Keratinocyte (primary cell): ENCODE data around the gene SLC19A1. TPM values are rescaled to one million over a fixed set of nuclear protein-coding genes. Genes with fewer than 3 reads are reported as not detected.

Experiments used
- DNase-seq: peaks from one replicate; pipeline ENCODE4 v3.0.0-alpha.2; 2011; ENCODE audit warnings: low read depth, missing footprints, low spot score
- FAIRE-seq: peaks from 2 replicates; lab custom pipeline; 2011; peaks lifted over from hg19 to GRCh38; lab: Jason Lieb, UNC
- H2AFZ ChIP-seq: 2 replicates; pipeline ENCODE4 v1.6.0; 2012; ENCODE audit warnings: low read length, control low read depth, inconsistent platforms; ENCODE audit not compliant: control insufficient read depth
- H3K27ac ChIP-seq: 2 replicates; pipeline ENCODE4 v1.5.1; 2011; ENCODE audit warnings: low read length; ENCODE audit not compliant: control insufficient read depth, insufficient read depth
- H3K27me3 ChIP-seq: 3 replicates; pipeline ENCODE4 v1.6.0; 2011; ENCODE audit warnings: low read length; ENCODE audit not compliant: control insufficient read depth, insufficient read depth; ENCODE audit errors: extremely low read depth
- H3K36me3 ChIP-seq, 2 experiments: 2 replicates in 1 of 2; 3 replicates in 1 of 2; pipeline ENCODE4 v1.5.1; 2011; ENCODE audit warnings: low read length in 2 of 2, mild to moderate bottlenecking in 1 of 2; ENCODE audit not compliant: control insufficient read depth in 2 of 2, insufficient read depth in 2 of 2; ENCODE audit errors: extremely low read depth in 1 of 2
- H3K4me1 ChIP-seq: 3 replicates; pipeline ENCODE4 v1.5.1; 2011; ENCODE audit warnings: low read length; ENCODE audit not compliant: control insufficient read depth, insufficient read depth; ENCODE audit errors: extremely low read depth
- H3K4me2 ChIP-seq: 3 replicates; pipeline ENCODE4 v1.6.0; 2011; ENCODE audit warnings: low read depth, low read length; ENCODE audit not compliant: control insufficient read depth, insufficient read depth; ENCODE audit errors: extremely low read depth
- H3K4me3 ChIP-seq, 3 experiments: fragments of 200-600 bp in 1 of 3; sonication (generic) in 1 of 3; 2 replicates in 2 of 3; 3 replicates in 1 of 3; pipeline ENCODE4 v1.5.1; 2011 to 2016; ENCODE audit warnings: low read length in 3 of 3, mild to moderate bottlenecking in 3 of 3, control low read depth in 2 of 3, inconsistent platforms in 1 of 3, low read depth in 1 of 3, mixed read lengths in 1 of 3, mixed run types in 1 of 3, moderate library complexity in 1 of 3; ENCODE audit not compliant: control insufficient read depth in 2 of 3, insufficient read depth in 2 of 3; ENCODE audit errors: extremely low read depth in 1 of 3
- H3K79me2 ChIP-seq: 2 replicates; pipeline ENCODE4 v1.6.0; 2012; ENCODE audit warnings: low read length; ENCODE audit not compliant: control insufficient read depth, insufficient read depth
- H3K9ac ChIP-seq: 3 replicates; pipeline ENCODE4 v1.6.0; 2011; ENCODE audit warnings: low read length; ENCODE audit not compliant: control insufficient read depth, insufficient read depth; ENCODE audit errors: extremely low read depth
- H3K9me1 ChIP-seq: 3 replicates; pipeline ENCODE4 v1.6.0; 2011; ENCODE audit warnings: low read length; ENCODE audit not compliant: control insufficient read depth, insufficient read depth; ENCODE audit errors: extremely low read depth
- H3K9me3 ChIP-seq: 2 replicates; pipeline ENCODE4 v1.5.1; 2012; ENCODE audit warnings: low read depth, low read length; ENCODE audit not compliant: control insufficient read depth
- H4K20me1 ChIP-seq: 3 replicates; pipeline ENCODE4 v1.6.0; 2011; ENCODE audit warnings: low read length; ENCODE audit not compliant: control insufficient read depth, insufficient read depth; ENCODE audit errors: extremely low read depth
- CTCF ChIP-seq, 3 experiments: IDR thresholded peaks in 1 of 3; conservative IDR thresholded peaks in 1 of 3; optimal IDR thresholded peaks in 1 of 3; 2 replicates in 2 of 3; 3 replicates in 1 of 3; pipeline versions ENCODE3 to v1.5.1; 2011; ENCODE audit warnings: low read length in 3 of 3, mild to moderate bottlenecking in 3 of 3, moderate library complexity in 2 of 3, control low read depth in 1 of 3, inconsistent platforms in 1 of 3; ENCODE audit not compliant: insufficient read depth in 2 of 3; ENCODE audit errors: extremely low read depth in 1 of 3
- EZH2 ChIP-seq: IDR thresholded peaks from one replicate; pipeline ENCODE4 v1.6.1; 2012; ENCODE audit warnings: inconsistent platforms, mild to moderate bottlenecking, low read length, moderate library complexity
- dilution Hi-C: fragments of 300-500 bp; cut with MboI; formaldehyde crosslinking; loops from one replicate; pipeline ENCODE4 v1.7.0; 2020; ENCODE audit warnings: low sequenced_read_pairs; ENCODE audit not compliant: extremely low pct_ligation_motif_present
- polyA plus RNA-seq, 5 experiments: library from polyadenylated mRNA; depleted of rRNA in 3 of 5; stranded (reverse) in 3 of 5; stranded (forward) in 1 of 5; unstranded in 1 of 5; fragments of >200 nt; gene quantifications; 1 replicate in 1 of 5; 2 replicates in 3 of 5; 3 replicates in 1 of 5; pipeline versions ENCODE4 v1.2.1 to v1.2.3, GENCODE V29; 2011 to 2012; ENCODE audit warnings: missing spikeins in 2 of 5, low read depth in 1 of 5, low replicate concordance in 1 of 5

The SLC19A1 gene
- polyA plus RNA-seq, 1 donor (not counting 4 experiments of a cell fraction or from before 2014, with no cell fraction given), result 3.8 TPM

GRCh38 chr21:45575993-45576837 lies 34.0 kb upstream of the SLC19A1 start:
- H2AFZ ChIP-seq, result no peak overlapping the region
- no peak overlapping the region for H3K27ac ChIP-seq
- H3K79me2 ChIP-seq, result no peaks in the 10 kb centered on the region
- peaks cover 18% of the 10 kb centered on the region for H3K27me3 ChIP-seq
- no peaks in the 10 kb centered on the region for H3K9me3 ChIP-seq
- no peak overlapping the region for H3K9ac ChIP-seq
- H4K20me1 ChIP-seq, result no peaks in the 10 kb centered on the region
- no peak for DNase-seq
- H3K4me1 ChIP-seq, result peaks cover 3% of the 10 kb centered on the region
- no peak for TF ChIP-seq EZH2
- TF ChIP-seq CTCF (optimal IDR thresholded peaks at IDR 0.05 in 1 of 3, IDR thresholded peaks at IDR 0.05 in 1 of 3, conservative IDR thresholded peaks at IDR 0.05 in 1 of 3; ENCODE audit: extremely low read depth in 1 of 3, insufficient read depth in 2 of 3, low read length in 3 of 3), result no peak
- dilution Hi-C loops, result no loop called here
- H3K4me2 ChIP-seq, result no peak overlapping the region
- no peaks in the 10 kb centered on the region for H3K9me1 ChIP-seq
- no peak for FAIRE-seq
- H3K36me3 ChIP-seq, result no peaks in the 10 kb centered on the region
- no peak overlapping the region for H3K4me3 ChIP-seq

- no peak overlapping the region for H2AFZ ChIP-seq
- no peaks in the 10 kb centered on the region for H3K9me3 ChIP-seq
- no peaks in the 10 kb centered on the region for H3K79me2 ChIP-seq
- no peak overlapping the region for H3K9ac ChIP-seq
- no peak overlapping the region for H3K27ac ChIP-seq
- H3K4me1 ChIP-seq, result peaks cover 3% of the 10 kb centered on the region
- H3K36me3 ChIP-seq, result no peaks in the 10 kb centered on the region
- H3K4me3 ChIP-seq, result no peak overlapping the region
- H3K4me2 ChIP-seq, result no peak overlapping the region
- H4K20me1 ChIP-seq, result no peaks in the 10 kb centered on the region
- dilution Hi-C loops, result no loop called here
- FAIRE-seq (no peak), DNase-seq (no peak)
- TF ChIP-seq CTCF (optimal IDR thresholded peaks at IDR 0.05 in 1 of 3, IDR thresholded peaks at IDR 0.05 in 1 of 3, conservative IDR thresholded peaks at IDR 0.05 in 1 of 3; ENCODE audit: extremely low read depth in 1 of 3, insufficient read depth in 2 of 3, low read length in 3 of 3), result no peak
- TF ChIP-seq EZH2, result no peak
- peaks cover 20% of the 10 kb centered on the region for H3K27me3 ChIP-seq
- H3K9me1 ChIP-seq, result no peaks in the 10 kb centered on the region
Measured at GRCh38 chr21:45575304-45575992, 33.2 kb upstream of the SLC19A1 start.
